ENCODE measurements around the gene SPACA6. TPM values are rescaled to one million over a fixed set of nuclear protein-coding genes. Genes with fewer than 3 reads are reported as not detected.

SPACA6 gene
- total and polyA plus RNA-seq, 10 of the 15 experiments (the other 5 are each of a cell fraction or from before 2014, with no cell fraction given): 0.31 to 6.5 (median 1.7) TPM

GRCh38 chr19:51750400-51751094 is 57.4 kb downstream of the SPACA6 start:
- ATAC-seq (no peak), DNase-seq (ENCODE audit: low read depth, low spot score) (no peak), FAIRE-seq (no peak)
- Histone ChIP-seq H3K9me3 (replicated peaks; ENCODE audit: control insufficient read depth, insufficient read depth, low read length) (no peaks in the 10 kb centered on the region; the same call in 2 of the 3 replicates), H2AFZ (ENCODE audit: control insufficient read depth, low read depth, low read length) (no peak overlapping the region), H3K27ac (ENCODE audit: control insufficient read depth, insufficient read depth) (no peak overlapping the region), H3K79me2 (ENCODE audit: control insufficient read depth, insufficient read depth, low read length) (no peaks in the 10 kb centered on the region), H4K20me1 (ENCODE audit: control insufficient read depth, insufficient read depth) (no peaks in the 10 kb centered on the region), H3K9ac (ENCODE audit: control insufficient read depth, insufficient read depth, low read length) (no peak overlapping the region), H3K27me3 (replicated peaks in 1 of 2; ENCODE audit: control insufficient read depth in 2 of 2, insufficient read depth in 2 of 2, low read length in 1 of 2) (no peaks in the 10 kb centered on the region), H3K4me2 (ENCODE audit: control insufficient read depth, insufficient read depth) (no peak overlapping the region), H3K4me3 (no peak overlapping the region), H3K36me3 (ENCODE audit: control insufficient read depth in 2 of 2, insufficient read depth in 2 of 2, low read length in 1 of 2) (no peaks in the 10 kb centered on the region), H3K4me1 (ENCODE audit: control insufficient read depth, insufficient read depth, low read length) (no peaks in the 10 kb centered on the region)
- SMC1A ChIA-PET (ENCODE audit: uncharacterized antibody, unreplicated experiment): no interaction called here
- POLR2A ChIA-PET: no interaction called here
- RAD21 ChIA-PET (ENCODE audit: unreplicated experiment): no interaction called here
- TF ChIP-seq PKNOX1 (IDR thresholded peaks at IDR 0.05) (no peak), ATF7 (IDR thresholded peaks at IDR 0.05; ENCODE audit: low read depth) (no peak), MLLT1 (IDR thresholded peaks at IDR 0.05) (no peak), RFX5 (IDR thresholded peaks at IDR 0.05; ENCODE audit: low read depth, low read length) (no peak), PML (IDR thresholded peaks at IDR 0.05; ENCODE audit: low read length) (no peak)
- in situ Hi-C loops (cut with MboI): no loop called here
- 14% methylated on average over 7 of the region's 7 CpGs for WGBS (ENCODE audit: insufficient coverage, insufficient replicate concordance, low lambda C conversion rate, missing lambda C conversion rate)
- intact Hi-C loops (cut with micrococcal nuclease; ENCODE audit: unreplicated experiment): no loop called here
- BruUV-seq (replicated peaks): no TSS peak
- CTCF ChIA-PET: interaction anchor here (2.3 kb wide), 1 partner anchor 27 kb away, joined by 6 read pairs; no protein-coding TSS in a partner anchor

All from GM12878 (cell line).